HG03469 (cell line): ENCODE data around the gene RALGAPB.

Experiments used
- ATAC-seq: cut with Tn5 transposase; IDR thresholded peaks from one replicate; pipeline ENCODE4 v1.9.1; 2021; ENCODE audit warnings: mild to moderate bottlenecking, moderate library complexity, moderate number of reproducible peaks; ENCODE audit not compliant: unreplicated experiment

The RALGAPB gene

DNA sequence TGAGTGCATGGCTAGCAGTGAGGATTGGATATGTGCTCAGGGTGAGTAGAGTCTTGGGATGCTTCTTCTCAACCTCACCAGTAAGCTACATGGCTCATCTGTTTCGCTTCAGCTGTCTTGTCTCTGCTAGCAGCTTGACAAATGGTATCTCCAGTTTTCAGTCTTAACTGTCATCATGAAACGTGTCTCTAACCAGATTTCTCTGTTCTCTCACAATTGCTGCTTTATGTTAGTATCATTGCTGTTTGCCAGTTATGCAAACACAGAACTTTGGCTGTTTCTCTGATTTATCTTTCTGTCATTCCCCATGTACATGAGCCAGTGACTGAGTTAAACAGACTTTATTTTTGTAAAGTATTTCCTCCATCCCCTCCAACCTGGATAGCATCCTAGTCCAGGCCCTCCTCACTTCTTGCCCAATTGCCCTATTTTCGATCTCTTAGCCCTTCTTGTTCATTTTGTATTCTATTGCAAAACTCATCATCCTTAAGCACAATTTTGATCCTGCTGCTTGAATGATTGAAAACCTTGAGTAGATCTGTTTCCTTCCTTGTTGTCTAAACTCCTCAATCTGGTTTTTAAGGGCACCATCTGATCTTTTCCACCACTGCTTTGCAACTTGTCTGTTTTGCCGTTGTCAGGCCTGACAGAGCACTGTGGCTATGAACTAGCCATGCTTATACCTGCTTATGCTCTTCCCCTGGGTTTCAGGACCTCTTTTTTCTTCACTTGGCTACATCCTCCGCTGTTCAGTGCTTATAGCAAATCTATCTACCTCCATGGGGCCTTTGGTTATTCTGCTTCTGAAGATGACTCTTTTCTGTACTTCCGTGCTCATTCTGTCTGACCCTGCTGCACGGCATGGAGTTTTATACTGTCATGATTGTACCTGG is 70.6 kb downstream of the RALGAPB start:
- ATAC-seq = no peak

DNA sequence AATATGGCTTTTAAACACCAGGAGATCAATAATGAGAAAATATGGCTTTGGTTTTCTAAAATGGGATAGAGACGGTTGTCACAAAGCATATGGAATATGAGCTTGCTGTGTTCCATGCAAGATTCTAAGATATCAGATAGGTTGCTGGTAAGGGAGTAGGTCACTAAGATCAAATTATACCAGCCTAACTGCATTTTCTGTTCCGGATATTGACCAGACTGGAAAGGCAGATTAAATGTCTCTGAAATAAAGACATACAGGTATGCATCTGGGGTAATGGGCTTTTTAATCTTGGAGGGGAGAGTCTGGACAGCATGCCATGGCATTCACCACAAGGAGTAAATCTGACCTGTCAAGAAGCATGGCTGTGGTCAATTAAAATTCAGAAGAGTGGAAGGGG is 73.1 kb downstream of the RALGAPB start:
- ATAC-seq = no peak

DNA sequence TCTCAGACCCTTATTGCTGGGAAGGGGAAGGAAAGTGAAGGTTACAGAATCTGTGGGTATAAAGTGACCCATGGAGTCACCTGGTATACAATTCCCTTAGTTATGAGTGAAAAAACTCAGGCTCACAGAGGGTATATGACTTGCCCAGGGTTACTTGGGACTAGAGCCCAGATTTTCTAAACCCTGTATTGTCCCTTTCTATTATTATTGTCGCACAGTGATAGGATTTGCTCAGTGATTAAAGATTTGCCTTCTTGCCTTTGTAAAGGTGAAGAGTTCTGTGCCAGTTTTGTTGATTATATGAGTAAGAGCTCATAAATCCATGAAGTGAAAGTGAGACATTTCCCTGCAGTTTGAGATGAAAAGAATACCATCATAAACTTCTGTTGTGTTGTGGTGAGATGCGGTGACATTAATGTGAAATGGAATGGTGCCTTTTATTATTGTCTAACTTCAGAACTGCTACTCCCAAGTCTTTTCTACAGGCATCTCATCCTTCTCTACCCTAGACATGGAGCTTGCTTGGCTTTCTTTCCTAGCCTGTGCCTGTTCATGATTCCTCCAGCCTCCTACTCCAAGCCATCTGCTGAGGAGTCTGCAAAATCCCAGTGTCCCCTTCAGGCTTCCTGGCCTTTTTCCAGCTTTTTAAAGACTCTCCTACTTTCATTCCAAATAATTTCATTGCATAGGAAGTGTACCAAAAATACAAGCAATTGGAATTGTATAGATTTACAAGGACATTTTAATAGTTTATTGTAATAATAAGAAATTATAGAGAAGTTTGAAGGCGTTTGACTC is 74.8 kb downstream of the RALGAPB start:
- ATAC-seq = no peak

DNA sequence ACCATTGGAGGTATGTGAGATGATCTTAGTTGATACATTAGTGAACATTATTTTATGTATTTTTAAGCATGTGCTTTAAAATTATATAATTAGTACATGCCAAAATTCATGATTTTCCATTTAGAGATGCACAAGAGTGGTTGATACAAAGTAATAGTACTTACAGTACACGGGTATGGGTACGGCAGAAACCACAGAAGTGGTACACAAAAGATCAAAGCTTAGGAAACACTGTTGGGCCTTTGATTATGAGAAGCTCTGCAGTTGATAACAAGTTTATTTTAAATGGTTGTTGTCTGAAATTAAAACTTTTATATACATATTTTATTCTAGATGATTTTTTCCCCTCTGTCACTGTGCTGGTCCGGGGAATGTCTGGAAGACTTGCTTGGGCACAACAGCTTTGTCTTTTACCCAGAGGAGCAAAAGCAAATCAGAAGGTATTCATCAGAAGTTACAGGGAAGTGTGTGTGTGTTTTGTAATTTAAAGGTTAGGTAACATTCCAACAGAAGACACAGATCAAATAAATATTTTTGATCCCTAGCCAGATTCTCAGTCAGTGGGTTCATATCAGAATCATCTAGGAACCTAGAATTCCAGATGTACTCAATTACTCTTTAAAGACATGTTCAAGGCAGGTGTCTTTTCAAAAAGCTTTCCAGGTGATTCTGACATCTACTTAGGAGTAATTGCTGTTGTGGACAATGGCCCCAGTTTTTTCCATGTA is 75.9 kb downstream of the RALGAPB start:
- no peak for ATAC-seq

DNA sequence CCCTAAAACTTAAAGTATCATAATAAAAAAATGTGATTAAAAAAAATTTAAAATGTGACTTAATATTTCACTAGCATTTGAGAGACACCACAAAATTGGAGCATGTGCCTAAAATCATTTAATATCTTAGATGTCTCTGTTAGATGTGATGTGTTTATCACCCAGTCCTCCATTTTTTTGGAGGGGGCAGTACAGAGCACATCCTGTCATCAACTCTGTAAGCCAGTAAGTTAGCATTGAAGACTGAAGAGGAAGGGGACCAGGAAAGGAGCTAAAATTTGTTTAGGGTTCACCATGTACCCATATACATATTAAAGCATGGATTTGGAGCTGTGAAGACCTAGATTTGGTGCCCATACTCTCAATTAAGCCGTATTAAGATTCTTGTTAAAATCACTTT is 77.6 kb downstream of the RALGAPB start:
- no peak for ATAC-seq

DNA sequence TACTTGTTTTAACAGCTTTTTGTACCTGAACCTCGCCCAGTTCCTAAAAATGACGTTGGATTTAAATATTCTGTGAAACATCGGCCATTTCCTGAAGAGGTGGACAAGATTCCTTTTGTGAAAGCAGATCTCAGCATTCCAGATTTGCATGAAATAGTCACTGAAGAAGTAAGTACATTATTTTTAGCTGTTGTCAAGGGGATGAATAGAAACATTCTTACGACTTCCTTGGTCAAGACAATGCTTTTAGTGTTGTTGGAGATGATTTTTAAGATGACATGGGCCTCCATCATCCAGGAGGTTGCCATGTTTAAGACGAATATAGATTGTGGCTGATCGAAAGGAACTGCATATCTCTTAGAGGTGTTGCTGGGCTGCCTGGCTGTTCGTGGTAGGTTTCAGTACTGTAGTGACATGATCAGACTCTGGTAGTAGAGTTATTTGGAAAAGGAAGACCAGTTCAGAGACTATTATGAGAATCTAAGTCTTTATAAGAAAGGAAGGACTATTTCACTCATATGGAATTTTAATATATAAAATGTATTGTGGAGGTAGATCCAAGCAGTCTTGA is 78.5 kb downstream of the RALGAPB start:
- no peak for ATAC-seq

DNA sequence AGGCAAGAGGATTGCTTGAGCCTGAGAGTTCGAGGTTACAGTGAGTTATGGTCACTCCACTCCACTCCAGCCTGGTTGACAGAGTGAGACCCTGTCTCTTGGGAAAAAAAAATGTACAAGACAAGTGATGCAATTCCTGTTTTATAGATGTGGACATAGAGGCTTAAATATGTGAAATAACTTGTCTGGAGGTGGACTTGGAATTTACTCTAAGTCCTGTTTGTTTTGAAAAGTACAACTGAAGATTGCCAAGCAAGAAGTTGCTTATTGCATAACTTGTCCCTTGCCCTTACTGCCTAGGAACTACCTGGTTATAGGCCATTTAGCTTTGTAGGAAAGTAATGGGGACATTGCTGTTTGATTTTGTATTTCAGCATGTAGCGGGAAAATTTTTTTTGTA is 82.3 kb downstream of the RALGAPB start:
- ATAC-seq = no peak

DNA sequence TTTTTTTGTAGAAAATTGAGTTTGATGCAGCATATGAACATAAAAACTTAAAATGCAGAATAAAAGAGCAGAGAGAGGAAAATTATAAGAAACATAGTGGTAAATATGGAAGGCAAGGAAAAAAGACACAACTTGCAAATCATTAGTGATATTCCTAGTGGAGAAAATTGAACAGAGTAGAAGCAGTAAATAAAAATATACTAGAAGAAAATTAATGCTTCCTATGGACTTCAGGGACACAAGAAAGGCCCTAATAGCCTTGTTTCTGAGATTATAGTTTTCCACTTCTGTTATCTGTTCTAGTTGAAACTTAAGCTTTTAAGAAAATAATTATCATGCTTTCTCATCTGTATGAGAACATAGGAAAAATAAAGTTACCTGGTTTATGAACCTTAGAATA is 82.8 kb downstream of the RALGAPB start:
- ATAC-seq = no peak

DNA sequence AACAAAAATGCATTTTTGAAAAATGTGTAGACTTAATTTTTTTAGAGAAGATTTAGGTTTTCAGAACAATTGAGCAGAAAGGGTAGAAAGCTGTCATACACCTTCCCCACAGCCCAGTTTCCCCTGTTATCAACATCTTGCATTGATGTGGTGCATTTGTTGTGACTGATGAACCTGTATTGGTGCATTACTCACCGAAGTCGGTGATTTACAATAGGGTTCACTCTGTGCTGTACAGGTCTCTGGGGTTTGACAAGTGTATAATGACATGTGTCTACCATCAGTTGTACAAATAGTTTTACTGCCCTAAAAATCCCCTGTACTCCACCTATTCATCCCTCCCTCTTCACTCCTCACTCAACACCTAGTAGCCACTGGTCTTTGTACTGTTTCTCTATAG is 84.5 kb downstream of the RALGAPB start:
- ATAC-seq = no peak

DNA sequence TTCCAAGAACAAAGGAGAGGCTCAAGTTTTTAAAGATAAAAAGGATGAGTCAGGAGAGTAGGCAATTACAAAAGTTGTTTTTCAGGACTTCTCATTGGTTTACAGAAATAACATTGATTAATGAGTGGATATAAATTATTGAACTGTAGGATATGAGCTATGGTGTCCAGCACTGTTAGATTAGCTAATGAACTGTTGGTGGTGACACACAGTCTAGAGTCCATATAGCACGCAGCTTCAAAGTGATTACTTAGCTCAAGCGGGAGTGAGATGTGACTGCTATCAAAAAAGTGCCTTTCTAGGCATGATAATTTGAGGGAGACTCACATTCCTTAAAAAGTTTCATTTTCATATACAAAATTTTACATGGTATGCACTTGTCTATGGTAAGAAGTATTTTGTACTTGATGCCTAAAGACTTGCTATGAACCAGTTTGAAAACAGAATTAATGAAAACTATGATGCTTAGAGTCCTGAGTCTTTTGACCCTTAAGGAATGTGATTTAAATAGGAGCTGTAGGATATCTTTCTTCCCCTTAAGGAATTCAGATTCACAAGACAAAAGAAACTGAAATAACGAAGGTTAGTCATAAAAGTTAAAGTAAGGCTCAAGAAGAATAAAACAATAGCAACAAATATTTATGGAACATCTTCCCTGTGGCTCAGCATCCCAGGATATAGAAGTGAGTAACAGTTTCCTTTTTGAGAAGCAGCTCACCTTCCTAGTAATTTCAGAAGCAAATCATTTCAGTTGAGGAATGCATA is 86.1 kb downstream of the RALGAPB start:
- ATAC-seq = no peak

DNA sequence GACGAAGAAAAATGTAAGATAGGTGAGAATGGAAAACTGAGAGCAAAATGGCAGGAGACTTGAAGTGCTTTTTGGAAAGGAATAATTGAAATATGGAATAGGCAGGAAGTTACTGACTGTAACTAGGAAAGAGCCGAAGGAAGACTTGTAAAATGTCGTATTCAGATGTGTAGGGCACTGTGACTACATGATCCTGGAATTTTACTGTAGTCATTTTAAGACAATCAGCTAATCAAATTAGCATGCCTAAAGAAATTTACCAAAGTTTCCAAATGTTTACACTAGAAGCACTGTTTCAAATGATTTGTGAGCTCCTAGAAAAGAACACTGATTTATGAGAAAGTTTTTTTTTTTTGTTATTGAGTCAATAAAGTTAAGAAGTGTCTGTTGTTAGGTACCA is 87.1 kb downstream of the RALGAPB start:
- no peak for ATAC-seq

DNA sequence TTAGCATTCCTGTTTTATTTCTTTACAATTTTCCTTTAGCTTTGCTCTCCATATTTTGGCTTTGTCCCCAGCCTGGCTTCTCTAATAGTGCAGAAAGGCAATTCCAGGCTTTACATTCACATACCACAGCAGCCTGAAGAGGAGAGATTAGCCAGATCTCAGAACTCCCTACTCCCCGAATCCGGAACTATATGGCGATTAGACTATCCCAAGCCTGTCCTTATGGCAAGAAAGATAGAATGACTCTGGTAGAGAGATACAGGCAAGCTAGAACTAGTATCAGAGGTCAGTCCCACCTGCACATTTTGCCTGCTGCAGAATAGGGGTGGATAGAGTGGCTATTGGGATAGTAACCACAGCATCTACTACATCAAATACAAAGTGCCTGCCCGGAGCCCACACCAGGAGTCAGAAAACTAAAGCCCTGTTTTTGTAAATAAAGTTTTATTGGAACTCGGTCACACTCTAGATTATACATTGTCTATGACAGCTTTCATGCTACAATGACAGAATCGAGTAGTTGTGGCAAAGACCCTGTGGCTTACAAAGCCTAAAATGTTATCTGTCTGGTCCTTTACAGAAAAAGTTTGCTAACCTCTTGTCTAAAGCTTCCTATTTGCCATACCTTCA is 91.3 kb downstream of the RALGAPB start:
- no peak for ATAC-seq

DNA sequence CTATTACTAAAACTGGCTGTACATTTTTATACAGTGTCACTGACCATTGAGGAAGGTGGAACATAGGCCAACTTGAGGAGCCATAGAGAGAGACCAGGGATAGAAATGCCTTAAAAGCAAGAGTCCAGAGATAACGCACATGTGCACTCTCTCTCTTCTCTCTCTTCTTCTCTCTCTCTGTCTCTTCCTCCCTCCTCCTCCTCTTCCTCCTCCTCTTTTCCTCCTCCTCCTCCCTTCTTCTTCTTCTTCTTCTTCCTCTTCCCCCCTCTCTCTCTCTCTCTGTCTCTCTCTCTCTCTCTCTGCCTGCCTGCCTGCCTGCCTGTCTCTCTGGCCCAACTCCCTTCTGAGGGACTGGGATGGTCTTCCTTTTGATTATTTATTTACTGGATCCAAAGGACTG is 92.0 kb downstream of the RALGAPB start:
- ATAC-seq = no peak

DNA sequence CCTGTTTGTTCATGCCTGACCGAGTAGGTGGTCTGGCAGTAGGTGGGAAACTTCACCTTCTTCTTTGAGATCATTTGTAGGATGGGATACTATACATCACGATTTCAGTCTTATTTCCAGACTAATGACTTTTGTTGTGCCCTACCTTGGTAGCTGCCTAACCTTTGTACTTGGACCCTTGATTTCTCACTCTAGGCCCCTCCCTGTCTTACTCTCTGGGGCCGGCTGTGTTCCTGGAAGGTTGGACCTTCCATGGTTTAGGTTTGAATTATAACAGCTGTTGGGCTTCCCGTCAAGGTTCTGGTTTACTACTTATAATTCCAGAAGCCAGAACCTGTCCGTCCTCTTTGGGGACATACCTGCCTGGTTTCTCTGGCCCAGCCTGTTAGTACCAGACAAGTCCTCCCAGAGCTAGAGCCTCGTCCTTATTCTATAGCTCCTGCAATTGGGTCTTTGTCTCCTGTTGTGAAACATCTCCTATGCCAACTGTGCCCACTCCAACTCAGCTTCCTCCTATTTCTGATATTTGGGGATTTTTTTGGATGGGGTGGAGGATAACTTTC is 93.5 kb downstream of the RALGAPB start:
- no peak for ATAC-seq

DNA sequence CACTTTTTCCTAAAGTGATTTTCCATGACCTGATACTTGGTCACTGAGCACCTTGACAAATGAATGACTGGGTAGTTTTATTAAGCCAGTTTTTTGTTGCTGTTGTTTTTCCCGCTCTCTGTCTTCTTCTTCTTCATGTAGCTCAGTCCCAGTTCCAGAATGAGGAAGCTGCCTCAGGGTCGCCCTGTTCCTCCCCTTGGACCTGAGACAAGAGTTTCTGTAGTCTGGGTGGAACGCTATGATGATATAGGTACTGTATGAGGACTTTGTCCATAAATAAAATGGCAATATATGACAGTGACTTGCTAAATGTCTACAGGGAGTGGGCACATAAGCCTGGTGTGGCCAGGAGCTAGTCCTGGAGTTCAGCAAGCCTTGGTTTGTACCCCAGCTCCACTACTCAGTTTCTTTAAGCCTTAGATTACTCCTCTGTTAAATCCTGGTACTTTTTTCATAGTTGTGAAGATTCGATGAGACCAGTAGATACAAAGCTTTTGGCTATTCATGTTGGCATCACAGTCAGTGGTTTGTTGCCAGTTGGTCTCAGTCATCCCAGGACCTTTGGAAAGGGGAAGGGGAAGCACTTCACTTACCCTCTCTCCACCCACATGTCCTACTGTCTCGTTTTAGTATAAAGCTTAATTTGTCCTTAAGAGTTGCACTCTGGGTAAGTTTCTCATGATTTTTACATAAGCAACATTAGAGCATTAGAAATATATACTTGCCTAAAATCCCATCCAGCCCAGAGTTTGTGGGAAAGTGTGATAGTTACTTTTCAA is 97.3 kb downstream of the RALGAPB start:
- ATAC-seq = no peak

DNA sequence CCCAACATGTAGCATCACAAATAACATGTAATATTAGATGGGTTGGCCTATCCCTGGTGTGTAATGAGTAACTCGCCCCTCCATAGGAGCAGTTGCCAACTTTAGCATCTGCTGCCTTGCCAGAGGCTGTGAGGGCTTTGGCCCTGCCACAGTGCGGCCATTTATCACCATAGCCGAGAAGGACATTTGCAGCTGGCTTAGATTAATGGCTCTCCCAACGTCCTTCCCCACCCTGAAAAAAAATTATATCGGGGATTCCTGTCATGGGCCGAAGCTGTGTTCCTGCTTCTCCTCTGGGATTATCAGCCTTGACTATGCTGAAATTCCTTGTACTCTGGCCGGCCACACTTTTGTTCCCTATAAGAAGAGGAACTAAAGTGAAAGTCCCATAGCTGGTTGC is 100.8 kb downstream of the RALGAPB start:
- no peak for ATAC-seq

DNA sequence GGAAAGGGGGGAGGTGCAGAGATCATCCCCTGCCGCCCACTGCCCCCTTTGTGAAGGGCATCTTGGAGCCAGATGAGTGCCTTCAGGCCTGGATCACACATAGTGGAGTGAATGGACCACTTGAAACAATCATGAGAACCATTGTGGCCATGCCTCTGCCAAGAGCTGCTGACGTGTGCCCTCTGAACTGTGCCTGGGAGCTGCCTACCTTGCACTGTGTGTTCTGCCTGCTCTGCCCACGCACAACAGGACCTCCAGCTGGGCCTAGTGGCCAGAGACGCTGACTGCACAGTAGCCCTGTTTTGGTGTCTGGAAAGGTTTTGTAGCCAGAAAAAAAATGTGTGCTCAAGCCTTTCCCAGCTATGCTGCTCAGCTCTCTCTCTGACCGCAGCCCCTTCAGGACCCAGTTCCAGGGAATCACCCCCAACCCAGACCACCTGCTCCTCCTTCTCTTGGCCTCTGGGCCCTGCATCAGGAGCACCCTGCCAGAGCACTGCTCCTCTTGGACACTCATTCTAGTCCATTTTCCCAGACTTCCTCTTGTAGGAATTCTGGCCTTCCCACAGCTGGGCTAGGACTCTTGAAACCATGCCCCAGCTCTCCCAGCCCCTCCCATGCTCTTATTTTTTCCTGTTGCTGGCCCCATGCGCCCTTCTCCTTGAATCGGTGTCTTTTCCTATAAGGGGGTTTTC is 106.7 kb downstream of the RALGAPB start:
- ATAC-seq = no peak

DNA sequence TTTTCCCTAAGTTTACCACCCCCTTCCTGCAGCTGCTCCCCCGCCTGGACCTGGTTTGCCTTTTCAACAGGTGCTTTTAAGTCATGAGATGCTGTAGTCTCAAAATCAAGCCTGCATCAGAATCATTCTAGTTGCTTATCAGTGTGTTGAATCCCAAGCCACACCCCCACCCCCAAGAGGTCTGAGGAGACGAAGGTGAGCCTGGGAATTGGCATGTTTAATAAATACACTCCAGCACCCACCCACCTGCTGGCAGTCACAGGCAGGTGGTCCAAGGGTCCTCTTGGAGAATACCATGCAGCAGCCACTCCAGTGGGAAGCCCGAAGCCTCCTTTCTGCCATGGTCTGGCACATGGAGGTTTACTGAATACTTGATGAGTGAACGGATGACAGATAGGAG is 107.3 kb downstream of the RALGAPB start:
- ATAC-seq = no peak
